ENCODE results near the gene DUSP7.

- TF ChIP-seq CTCF (IDR thresholded peaks at IDR 0.05) (no peak), POLR2A (IDR thresholded peaks at IDR 0.05) (no peak)
Observed at GRCh38 chr3:52005571-52005986, 50.8 kb downstream of the DUSP7 start.

All from lower leg skin (tissue), 3 donors.